GM18951 (cell line): ENCODE measurements around the gene GNS.

Experiments used
- POLR2A ChIP-seq: IDR thresholded peaks from 4 replicates; pipeline ENCODE4 v1.6.1; 2011; ENCODE audit warnings: mild to moderate bottlenecking; ENCODE audit not compliant: insufficient read length, insufficient read depth; ENCODE audit errors: extremely low read depth
- in situ Hi-C: fragments of 300-500 bp; cut with MboI; formaldehyde crosslinking; loops from one replicate; pipeline ENCODE4 v1.12.0; 2022; ENCODE audit warnings: low sequenced_read_pairs, mixed read lengths, inconsistent platforms; ENCODE audit not compliant: unreplicated experiment

The GNS gene

GRCh38 chr12:64739778-64740177 lies 19.4 kb downstream of the GNS start:
- no peak for TF ChIP-seq POLR2A
- in situ Hi-C loops = no loop called here

GRCh38 chr12:64737539-64737938 lies 21.7 kb downstream of the GNS start:
- TF ChIP-seq POLR2A = no peak
- in situ Hi-C loops = no loop called here

- TF ChIP-seq POLR2A = no peak
- in situ Hi-C loops = no loop called here
These were observed 22.4 kb downstream of the GNS start for GRCh38 chr12:64736771-64737170.

DNA sequence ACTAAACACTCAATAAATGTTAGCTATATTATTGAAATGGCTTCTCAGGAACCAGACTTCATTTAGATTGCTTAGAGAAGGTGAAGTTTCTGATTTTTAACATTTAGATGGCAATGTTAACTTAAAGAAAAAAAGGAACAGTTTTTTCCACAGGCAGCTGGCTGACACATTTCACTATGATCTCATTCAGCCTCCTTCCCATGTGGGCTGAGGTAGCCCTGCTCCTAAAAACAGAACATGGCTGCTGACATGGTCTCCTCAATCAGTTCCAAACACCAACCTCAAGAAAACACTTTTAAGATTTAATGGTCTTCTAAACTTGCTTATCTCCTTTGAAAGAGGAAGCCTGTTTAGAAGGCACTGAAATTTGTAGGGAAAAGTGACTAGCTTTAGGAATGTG lies 23.8 kb downstream of the GNS start:
- in situ Hi-C loops = no loop called here
- no peak for TF ChIP-seq POLR2A

DNA sequence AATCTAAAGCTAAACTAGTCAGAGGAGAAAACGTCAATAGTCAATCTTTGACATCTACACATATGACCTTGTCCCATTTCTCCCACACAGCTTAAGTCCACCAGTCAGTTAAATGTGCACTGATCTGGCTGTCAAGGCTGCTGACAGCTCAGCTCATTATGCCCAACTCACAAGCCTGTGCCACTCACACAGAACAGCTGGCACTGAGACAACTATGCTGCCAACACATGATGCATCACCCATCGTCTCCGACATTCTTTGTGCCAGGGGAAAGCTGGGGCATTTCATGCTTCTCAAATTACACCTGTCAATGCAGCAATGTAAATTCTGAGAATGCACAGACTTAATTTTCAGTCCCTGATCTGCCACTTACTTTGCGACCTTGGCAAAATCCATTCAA lies 25.3 kb downstream of the GNS start:
- no peak for TF ChIP-seq POLR2A
- in situ Hi-C loops = no loop called here

DNA sequence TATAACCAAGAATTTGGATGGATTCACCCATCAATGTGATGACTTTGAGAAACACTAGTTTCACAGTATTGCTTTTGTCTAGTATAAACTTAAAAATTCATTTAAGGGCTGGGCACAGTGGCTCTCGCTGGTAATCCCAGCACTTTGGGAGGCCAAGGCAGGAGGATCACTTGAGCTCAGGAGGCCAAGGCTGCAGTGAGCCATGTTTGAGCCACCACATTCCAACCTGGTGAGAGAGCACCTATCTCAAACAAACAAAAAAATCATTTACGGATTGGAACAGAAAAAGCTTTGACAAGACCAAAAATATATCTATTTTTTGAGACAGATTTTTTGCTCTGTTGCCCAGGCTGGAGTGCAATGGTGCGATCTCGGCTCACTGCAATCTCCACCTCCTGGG lies 27.5 kb downstream of the GNS start:
- TF ChIP-seq POLR2A = no peak
- in situ Hi-C loops = no loop called here

GRCh38 chr12:64730588-64730969 lies 28.6 kb downstream of the GNS start:
- no peak for TF ChIP-seq POLR2A
- in situ Hi-C loops = no loop called here

DNA sequence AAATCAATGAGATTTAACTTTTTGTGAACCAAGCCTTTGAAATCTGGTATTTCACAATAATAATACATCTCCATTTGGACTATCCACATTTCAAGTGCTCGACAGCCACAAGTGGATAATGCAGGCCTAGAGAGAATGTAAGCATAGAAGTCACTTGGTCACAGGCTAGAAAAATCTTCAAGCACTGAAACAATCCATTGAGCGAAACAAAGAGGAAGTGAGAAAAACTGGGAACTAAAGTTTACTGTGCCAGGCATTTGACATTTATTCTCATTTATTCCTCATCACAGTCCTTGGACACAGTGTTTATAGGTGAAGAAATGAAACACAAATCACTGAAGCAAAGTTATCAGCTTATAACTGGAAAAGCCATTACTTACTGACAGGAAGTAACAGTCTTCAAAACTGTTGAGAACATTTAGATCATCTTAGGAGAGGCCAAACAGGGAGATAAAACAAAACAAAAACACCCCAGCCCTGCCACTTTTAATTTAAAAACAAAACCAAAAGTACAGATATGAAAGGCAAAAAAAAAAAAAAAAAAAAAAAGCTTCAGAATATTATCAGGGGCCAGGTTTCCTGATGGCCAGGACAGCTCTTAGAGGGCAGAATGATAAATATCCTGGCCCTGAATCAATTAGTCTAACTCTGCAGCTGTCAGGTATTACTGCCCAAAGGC lies 29.2 kb downstream of the GNS start:
- in situ Hi-C loops = no loop called here
- no peak for TF ChIP-seq POLR2A

GRCh38 chr12:64724201-64724745 lies 34.9 kb downstream of the GNS start:
- in situ Hi-C loops = no loop called here
- no peak for TF ChIP-seq POLR2A

DNA sequence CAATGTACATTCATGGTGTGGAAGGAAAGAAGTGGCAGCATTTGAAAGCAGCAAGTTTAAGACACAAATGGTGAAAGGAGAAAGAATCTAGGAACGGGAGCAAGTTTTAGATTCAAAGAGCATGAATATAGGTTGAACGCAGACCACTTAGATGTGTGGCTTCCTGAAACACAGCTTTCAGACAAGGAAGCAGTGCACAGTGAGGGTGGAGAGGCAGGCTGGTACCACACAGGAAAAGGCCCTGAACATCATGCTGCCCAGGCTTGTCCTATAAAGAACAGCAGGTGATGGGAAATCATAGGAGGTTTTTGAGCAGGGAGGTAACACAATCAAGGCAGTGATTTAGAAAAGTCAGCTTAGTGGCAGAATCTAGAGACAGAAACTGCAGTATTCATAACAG lies 35.6 kb downstream of the GNS start:
- TF ChIP-seq POLR2A = no peak
- in situ Hi-C loops = no loop called here

DNA sequence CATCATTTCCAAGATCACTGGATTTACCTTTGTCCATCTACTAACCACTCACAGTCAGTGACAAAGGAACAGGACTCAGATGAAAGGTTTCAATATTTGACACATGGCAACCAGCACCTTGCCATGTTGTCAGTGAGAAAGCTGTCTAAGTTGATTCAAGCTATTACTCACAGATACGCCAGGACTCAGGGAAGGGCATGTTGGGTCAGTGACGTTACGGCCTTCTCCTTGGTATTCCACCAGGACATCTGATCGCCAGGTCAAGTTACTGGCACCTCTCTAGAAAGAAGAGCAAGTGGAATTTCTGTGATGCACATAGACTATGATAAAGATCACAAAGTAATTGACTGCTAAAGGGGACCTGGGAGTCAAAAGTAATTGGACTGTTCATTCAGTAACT lies 36.4 kb downstream of the GNS start:
- in situ Hi-C loops = no loop called here
- TF ChIP-seq POLR2A = no peak

GRCh38 chr12:64720884-64721283 lies 38.3 kb downstream of the GNS start:
- no peak for TF ChIP-seq POLR2A
- in situ Hi-C loops = no loop called here

GRCh38 chr12:64718649-64719048 lies 40.6 kb downstream of the GNS start:
- in situ Hi-C loops = no loop called here
- no peak for TF ChIP-seq POLR2A

DNA sequence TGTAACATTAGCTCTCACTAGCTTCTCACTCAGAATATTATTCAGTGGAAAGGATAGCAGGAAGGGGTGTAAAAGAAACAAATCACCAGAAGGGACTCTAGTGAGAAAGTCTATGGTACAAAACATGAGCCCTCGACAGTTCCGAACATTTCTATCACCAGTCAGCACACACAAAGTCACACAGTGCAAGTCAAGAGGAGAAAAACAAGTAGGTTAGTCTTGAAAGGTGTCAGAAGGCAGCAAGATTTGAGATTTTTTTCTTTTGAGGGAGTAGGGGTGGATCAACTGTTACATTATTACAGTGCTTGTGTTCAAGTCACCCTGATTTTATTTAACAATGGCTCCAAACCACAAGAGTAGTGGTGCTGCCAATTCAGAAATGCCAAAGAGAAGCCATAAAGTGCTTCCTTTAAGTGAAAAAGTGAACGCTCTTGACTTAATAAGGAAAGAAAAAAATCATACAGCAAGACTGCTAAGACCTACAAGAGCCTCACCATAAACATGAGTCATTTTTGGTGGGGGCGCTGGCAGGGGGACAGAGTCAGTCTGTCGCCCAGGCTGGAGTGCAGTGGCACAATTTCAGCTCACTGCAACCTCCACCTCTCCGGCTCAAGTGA lies 42.3 kb downstream of the GNS start:
- in situ Hi-C loops = no loop called here
- TF ChIP-seq POLR2A = no peak
